ENCODE data around the gene SRI. TPM values are rescaled to one million over a fixed set of nuclear protein-coding genes. Genes with fewer than 3 reads are reported as not detected.
"Not testable (repeated sequence)": the region's sequence is repeated elsewhere in the genome, so short reads cannot be mapped to it uniquely, and the experiment has no call there.

Gene SRI
- total RNA-seq, 2 donors from 2014 or later: 89.9 to 94.7 TPM

GRCh38 chr7:88268051-88268450, 48.2 kb upstream of the SRI start:
- Histone ChIP-seq H3K27ac (ENCODE audit: low read depth, low read length) (no peak overlapping the region), H3K4me1 (ENCODE audit: control insufficient read depth, insufficient read depth, low read length) (no peaks in the 10 kb centered on the region), H3K9me3 (ENCODE audit: control insufficient read depth, low read length) (no peaks in the 10 kb centered on the region), H3K27me3 (ENCODE audit: control insufficient read depth, insufficient read depth, low read length, poor library complexity, severe bottlenecking) (no peaks in the 10 kb centered on the region), H3K4me3 (ENCODE audit: low read length) (no peak overlapping the region), H3K9ac (ENCODE audit: extremely low read depth, low read length, poor library complexity, severe bottlenecking) (no peak overlapping the region), H3K36me3 (ENCODE audit: control insufficient read depth, insufficient read depth, low read length) (no peaks in the 10 kb centered on the region)
- Mint-ChIP-seq H3K36me3 (ENCODE audit: low read depth) (no peaks in the 10 kb centered on the region), H3K27ac (no peak overlapping the region), H3K4me1 (peaks cover 11% of the 10 kb centered on the region), H3K4me3 (no peak overlapping the region), H3K9me3 (peaks cover 13% of the 10 kb centered on the region), H3K27me3 (ENCODE audit: insufficient read depth) (no peaks in the 10 kb centered on the region)
- DNase-seq: no peak
- no peak for TF ChIP-seq CTCF (conservative IDR thresholded peaks at IDR 0.05)
- 85 to 100% methylated on average over 1 to 2 of the region's 2 CpGs for WGBS, 2 experiments (ENCODE audit: insufficient coverage in 1 of 2, insufficient read length in 1 of 2)

- WGBS, 2 experiments (ENCODE audit: insufficient coverage in 1 of 2, insufficient read length in 1 of 2): 90 to 94% methylated on average over 4 of the region's 4 CpGs
- Histone ChIP-seq H3K27me3 (ENCODE audit: control insufficient read depth, insufficient read depth, low read length, poor library complexity, severe bottlenecking) (no peaks in the 10 kb centered on the region), H3K9ac (ENCODE audit: extremely low read depth, low read length, poor library complexity, severe bottlenecking) (no peak overlapping the region), H3K9me3 (ENCODE audit: control insufficient read depth, low read length) (no peaks in the 10 kb centered on the region), H3K36me3 (ENCODE audit: control insufficient read depth, insufficient read depth, low read length) (no peaks in the 10 kb centered on the region), H3K27ac (ENCODE audit: low read depth, low read length) (no peak overlapping the region), H3K4me1 (ENCODE audit: control insufficient read depth, insufficient read depth, low read length) (no peaks in the 10 kb centered on the region), H3K4me3 (ENCODE audit: low read length) (no peak overlapping the region)
- DNase-seq: no peak
- Mint-ChIP-seq H3K4me1 (peaks cover 5% of the 10 kb centered on the region), H3K27me3 (ENCODE audit: insufficient read depth) (no peaks in the 10 kb centered on the region), H3K4me3 (no peak overlapping the region), H3K9me3 (peaks cover 13% of the 10 kb centered on the region), H3K27ac (no peak overlapping the region), H3K36me3 (ENCODE audit: low read depth) (no peaks in the 10 kb centered on the region)
- TF ChIP-seq CTCF (conservative IDR thresholded peaks at IDR 0.05): no peak
Measured at GRCh38 chr7:88267421-88267820, 47.6 kb upstream of the SRI start.

- not testable (repeated sequence) for H3K4me3 ChIP-seq (ENCODE audit: low read length); H3K4me3 Mint-ChIP-seq; H3K27ac ChIP-seq (ENCODE audit: low read depth, low read length); H3K27ac Mint-ChIP-seq; H3K4me1 Mint-ChIP-seq; H3K36me3 Mint-ChIP-seq (ENCODE audit: low read depth); H3K36me3 ChIP-seq (ENCODE audit: control insufficient read depth, insufficient read depth, low read length); H3K9me3 ChIP-seq (ENCODE audit: control insufficient read depth, low read length); H3K9ac ChIP-seq (ENCODE audit: extremely low read depth, low read length, poor library complexity, severe bottlenecking); H3K4me1 ChIP-seq (ENCODE audit: control insufficient read depth, insufficient read depth, low read length); H3K27me3 ChIP-seq (ENCODE audit: control insufficient read depth, insufficient read depth, low read length, poor library complexity, severe bottlenecking); DNase-seq; H3K27me3 Mint-ChIP-seq (ENCODE audit: insufficient read depth)
- 86 to 96% methylated on average over 3 of the region's 3 CpGs for WGBS, 2 experiments (ENCODE audit: insufficient coverage in 1 of 2, insufficient read length in 1 of 2)
- peaks cover 13% of the 10 kb centered on the region for H3K9me3 Mint-ChIP-seq
Measured at GRCh38 chr7:88264987-88265386, 45.1 kb upstream of the SRI start.

GRCh38 chr7:88262562-88262961, 42.7 kb upstream of the SRI start:
- TF ChIP-seq CTCF (conservative IDR thresholded peaks at IDR 0.05): no peak
- 92 to 96% methylated on average over 4 of the region's 4 CpGs for WGBS, 2 experiments (ENCODE audit: insufficient coverage in 1 of 2, insufficient read length in 1 of 2)
- Mint-ChIP-seq H3K4me1 (no peaks in the 10 kb centered on the region), H3K27me3 (ENCODE audit: insufficient read depth) (no peaks in the 10 kb centered on the region), H3K9me3 (peaks cover 9% of the 10 kb centered on the region), H3K36me3 (ENCODE audit: low read depth) (no peaks in the 10 kb centered on the region), H3K27ac (no peak overlapping the region), H3K4me3 (no peak overlapping the region)
- DNase-seq: no peak
- Histone ChIP-seq H3K9ac (ENCODE audit: extremely low read depth, low read length, poor library complexity, severe bottlenecking) (no peak overlapping the region), H3K36me3 (ENCODE audit: control insufficient read depth, insufficient read depth, low read length) (no peaks in the 10 kb centered on the region), H3K4me1 (ENCODE audit: control insufficient read depth, insufficient read depth, low read length) (no peaks in the 10 kb centered on the region), H3K27ac (ENCODE audit: low read depth, low read length) (no peak overlapping the region), H3K9me3 (ENCODE audit: control insufficient read depth, low read length) (no peaks in the 10 kb centered on the region), H3K4me3 (ENCODE audit: low read length) (no peak overlapping the region), H3K27me3 (ENCODE audit: control insufficient read depth, insufficient read depth, low read length, poor library complexity, severe bottlenecking) (no peaks in the 10 kb centered on the region)
